HG03095 (cell line): ENCODE data around the gene FUT7.

Experiments
- ATAC-seq: cut with Tn5 transposase; IDR thresholded peaks from one replicate; pipeline ENCODE4 v1.9.1; 2021; ENCODE audit warnings: moderate library complexity; ENCODE audit not compliant: unreplicated experiment

Gene FUT7

GRCh38 chr9:136985027-136985602 is 46.8 kb downstream of the FUT7 start:
- ATAC-seq, result no peak

- ATAC-seq, result no peak
Measured at GRCh38 chr9:136984464-136985026, 47.3 kb downstream of the FUT7 start.

- ATAC-seq, result no peak
Measured at GRCh38 chr9:136983656-136984314, 48.1 kb downstream of the FUT7 start.

GRCh38 chr9:136983167-136983566 is 48.7 kb downstream of the FUT7 start:
- no peak for ATAC-seq

GRCh38 chr9:136982232-136983051 is 49.4 kb downstream of the FUT7 start, which contains the start of gene LCNL1:
LCNL1 (plus strand) TSS chr9:136982993; CDS start chr9:136983587, 594 bp downstream.
- no peak for ATAC-seq

GRCh38 chr9:136981588-136982231 is 50.2 kb downstream of the FUT7 start:
- no peak for ATAC-seq

GRCh38 chr9:136980669-136981478 is 51.0 kb downstream of the FUT7 start:
- ATAC-seq, result no peak
